BE2C (cell line): ENCODE data around the gene ANKRD33B.

Experiments used
- DNase-seq: peaks from one replicate; pipeline ENCODE4 v3.0.0-alpha.2; 2020
- H3K27me3 ChIP-seq: fragments of 250-450 bp; sonication (Bioruptor Pico); 2 replicates; pipeline ENCODE4 v1.5.1; 2020; ENCODE audit warnings: mild to moderate bottlenecking
- H3K36me3 ChIP-seq: fragments of 250-450 bp; sonication (Bioruptor Pico); 2 replicates; pipeline ENCODE4 v1.5.1; 2020; ENCODE audit warnings: mild to moderate bottlenecking
- H3K4me1 ChIP-seq: fragments of 250-450 bp; sonication (Bioruptor Pico); 2 replicates; pipeline ENCODE4 v1.5.1; 2020
- H3K4me3 ChIP-seq: 2 replicates; pipeline ENCODE4 v1.5.1; 2011; ENCODE audit warnings: low read depth, low read length
- H3K9me3 ChIP-seq: fragments of 250-450 bp; sonication (Bioruptor Pico); 2 replicates; pipeline ENCODE4 v1.5.1; 2020
- CTCF ChIP-seq: IDR thresholded peaks from 2 replicates; pipeline ENCODE4 v1.5.1; 2012; ENCODE audit warnings: mild to moderate bottlenecking, low read depth, low read length

The ANKRD33B gene

DNA sequence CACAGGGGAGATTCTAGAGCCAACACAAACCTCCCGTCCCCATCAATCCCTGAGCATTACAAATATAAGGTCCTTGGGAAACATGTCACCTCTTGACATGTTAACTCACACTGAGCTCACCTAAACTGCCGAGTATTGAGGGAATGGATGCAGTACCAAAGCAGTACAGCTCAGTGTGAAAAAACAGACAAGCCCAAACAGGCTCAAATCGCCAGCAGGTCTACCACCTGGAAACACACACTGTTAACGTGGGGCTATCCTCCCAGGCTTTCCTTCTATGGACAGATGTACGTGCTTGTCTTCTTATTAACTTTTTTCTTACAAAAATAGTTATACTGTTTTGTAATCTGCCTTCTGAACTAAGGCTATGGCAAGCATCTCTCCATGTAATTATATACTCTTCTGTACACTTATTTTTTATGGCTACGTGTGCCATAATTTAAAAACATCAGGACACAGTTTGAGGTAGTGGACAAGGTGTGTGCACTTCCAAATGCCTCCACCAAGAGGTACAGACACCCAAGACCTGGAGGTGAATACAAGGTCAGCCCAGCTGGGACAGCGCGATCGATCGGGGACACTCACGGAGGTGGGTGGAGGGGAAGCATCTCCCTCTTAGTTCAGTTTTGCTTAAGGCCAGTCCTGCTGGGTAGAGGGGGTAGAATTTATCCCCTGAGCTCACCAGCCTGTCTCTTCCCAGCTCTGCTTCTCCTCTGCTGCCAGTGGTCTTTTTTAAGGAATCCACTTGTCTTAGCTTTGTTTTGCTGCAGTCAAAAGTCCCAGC, 120.6 kb downstream of the ANKRD33B start:
- Histone ChIP-seq H3K4me1 (peaks cover 8% of the 10 kb centered on the region), H3K36me3 (no peaks in the 10 kb centered on the region), H3K4me3 (no peak overlapping the region), H3K27me3 (no peaks in the 10 kb centered on the region), H3K9me3 (no peaks in the 10 kb centered on the region)
- no peak for DNase-seq
- no peak for TF ChIP-seq CTCF

DNA sequence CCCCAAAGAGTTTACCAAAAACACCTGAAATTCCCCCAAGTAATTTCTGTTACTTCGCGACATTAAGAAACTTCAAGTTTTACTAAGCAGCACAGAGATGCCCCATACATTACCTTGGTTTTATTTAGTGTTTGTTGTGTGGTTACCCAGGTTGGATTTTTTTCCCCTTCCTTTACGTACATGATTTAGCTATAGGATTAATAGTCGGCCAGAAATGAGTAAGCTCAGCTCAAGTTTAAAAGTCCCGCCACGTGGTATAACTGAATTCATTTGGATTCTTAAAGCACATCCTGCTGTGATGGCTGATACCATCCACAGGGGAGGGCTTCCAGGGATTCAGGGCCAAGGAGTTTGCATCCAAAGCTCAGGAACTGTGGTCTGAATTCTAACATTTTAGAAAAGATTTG, 121.2 kb downstream of the ANKRD33B start:
- no peaks in the 10 kb centered on the region for H3K36me3 ChIP-seq
- peaks cover 11% of the 10 kb centered on the region for H3K4me1 ChIP-seq
- H3K27me3 ChIP-seq: no peaks in the 10 kb centered on the region
- no peak for DNase-seq
- TF ChIP-seq CTCF: no peak
- no peak overlapping the region for H3K4me3 ChIP-seq
- no peaks in the 10 kb centered on the region for H3K9me3 ChIP-seq

DNA sequence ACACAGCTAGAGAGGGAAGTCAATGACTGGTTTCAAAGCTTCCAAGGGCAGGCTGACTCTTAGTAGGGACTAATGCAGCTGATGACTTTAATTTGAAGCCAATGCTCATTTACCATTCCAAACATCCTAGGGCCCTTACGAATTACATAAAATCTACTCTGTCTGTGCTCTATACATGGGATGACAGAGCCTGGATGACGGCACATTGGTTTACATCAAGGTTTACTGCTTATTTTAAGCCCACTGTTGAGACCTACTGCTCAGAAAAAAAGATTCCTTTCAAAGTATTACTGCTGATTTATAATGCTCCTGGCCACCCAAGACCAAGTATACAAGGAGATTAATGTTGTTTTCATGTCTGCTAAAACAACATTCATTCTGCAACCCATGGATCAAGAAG, 123.0 kb downstream of the ANKRD33B start:
- no peak for DNase-seq
- Histone ChIP-seq H3K9me3 (no peaks in the 10 kb centered on the region), H3K27me3 (no peaks in the 10 kb centered on the region), H3K36me3 (no peaks in the 10 kb centered on the region), H3K4me1 (peaks cover 11% of the 10 kb centered on the region), H3K4me3 (no peak overlapping the region)
- no peak for TF ChIP-seq CTCF

GRCh38 chr5:10688651-10689171, 124.8 kb downstream of the ANKRD33B start:
- TF ChIP-seq CTCF: no peak
- Histone ChIP-seq H3K9me3 (no peaks in the 10 kb centered on the region), H3K36me3 (no peaks in the 10 kb centered on the region)

GRCh38 chr5:10689391-10690081, 125.7 kb downstream of the ANKRD33B start:
- Histone ChIP-seq H3K4me1 (peaks cover 11% of the 10 kb centered on the region), H3K27me3 (no peaks in the 10 kb centered on the region), H3K9me3 (no peaks in the 10 kb centered on the region), H3K36me3 (no peaks in the 10 kb centered on the region), H3K4me3 (no peak overlapping the region)
- DNase-seq: peak; percentile 70
- TF ChIP-seq CTCF: peak; percentile 64

More at GRCh38 chr5:10688651-10689171, 124.8 kb downstream of the ANKRD33B start:
- no peak for DNase-seq
- H3K4me1 ChIP-seq: peaks cover 11% of the 10 kb centered on the region
- H3K27me3 ChIP-seq: no peaks in the 10 kb centered on the region
- no peak overlapping the region for H3K4me3 ChIP-seq
